ENCODE measurements around the gene SIGLEC11. TPM values are rescaled to one million over a fixed set of nuclear protein-coding genes. Genes with fewer than 3 reads are reported as not detected.

The SIGLEC11 gene
- total and polyA plus RNA-seq, 4 donors = 0.49 to 8.9 (median 3.3) TPM

DNA sequence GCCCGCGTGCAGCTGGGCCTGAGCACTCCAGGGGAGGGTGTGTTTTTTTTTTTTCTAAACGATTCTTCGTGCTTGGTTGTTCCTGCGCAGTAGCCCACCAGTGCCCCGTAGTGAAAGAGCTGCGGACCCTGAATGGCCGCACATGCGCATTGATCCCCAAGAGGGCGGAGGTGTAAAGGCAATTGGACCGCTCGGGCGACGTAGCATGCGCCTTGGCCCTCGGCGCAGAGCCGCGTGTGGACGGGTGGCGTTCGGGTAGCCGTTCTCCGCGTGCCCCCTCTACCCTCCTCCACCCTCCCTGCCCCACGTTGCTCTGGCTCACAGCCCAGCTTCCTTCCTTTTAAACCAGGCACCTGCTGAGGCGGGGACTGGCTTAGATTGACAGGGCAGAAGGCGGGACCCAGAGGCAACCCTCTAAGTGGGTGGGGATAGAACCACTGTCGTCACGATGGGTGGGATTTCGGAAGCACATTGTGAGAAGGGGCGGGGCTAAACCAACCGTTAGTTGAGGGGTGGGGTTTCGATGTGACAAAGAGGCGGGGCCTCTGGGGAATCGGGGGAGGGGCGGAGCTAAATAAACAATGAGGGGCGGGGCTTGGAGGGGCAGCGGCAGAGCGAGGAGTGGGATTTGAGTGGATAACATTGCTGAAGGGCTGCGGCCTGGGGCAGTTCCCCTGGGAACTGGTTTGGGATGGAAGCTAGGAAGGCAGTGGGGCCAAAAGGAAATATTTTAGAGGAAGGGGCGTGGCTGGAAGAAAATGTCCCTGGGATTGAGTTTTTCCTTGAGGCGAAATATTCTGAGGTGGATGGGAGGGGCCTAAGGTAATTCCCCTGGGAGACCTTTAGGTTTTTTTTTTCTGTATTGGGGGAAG lies 31.1 kb downstream of the SIGLEC11 start:
- WGBS = 3% methylated on average over 43 of the region's 43 CpGs
- peak; percentile 91 for DNase-seq (ENCODE audit: low spot score)
- H3K9ac ChIP-seq (ENCODE audit: low read depth in 1 of 2, low read length in 2 of 2) = peak overlapping the region; percentile 92

More for the DNA sequence above, 31.1 kb downstream of the SIGLEC11 start:
- Histone ChIP-seq H3K9me3 (ENCODE audit: control insufficient read depth in 4 of 4, low read length in 3 of 4) (no peaks in the 10 kb centered on the region), H3K4me1 (ENCODE audit: control insufficient read depth in 4 of 4, insufficient read depth in 4 of 4, low read length in 3 of 4) (peaks cover 6 to 34% (median 17%) of the 10 kb centered on the region in 4 donors), H3K4me3 (ENCODE audit: low read depth in 1 of 3, low read length in 3 of 3) (peak overlapping the region; percentile 92 to 97 (median 95)), H3K27ac (ENCODE audit: low read depth in 1 of 2, low read length in 2 of 2) (peak overlapping the region; percentile 93 to 96), H3K27me3 (ENCODE audit: control insufficient read depth in 4 of 4, insufficient read depth in 4 of 4, low read length in 3 of 4) (no peaks in the 10 kb centered on the region), H3K36me3 (ENCODE audit: control insufficient read depth in 4 of 4, insufficient read depth in 3 of 4, low read depth in 1 of 4, low read length in 3 of 4) (peaks cover 3 to 17% (median 7%) of the 10 kb centered on the region in 4 donors)
- TF ChIP-seq, protein P1, sequence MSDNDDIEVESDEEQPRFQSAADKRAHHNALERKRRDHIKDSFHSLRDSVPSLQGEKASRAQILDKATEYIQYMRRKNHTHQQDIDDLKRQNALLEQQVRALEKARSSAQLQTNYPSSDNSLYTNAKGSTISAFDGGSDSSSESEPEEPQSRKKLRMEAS (IDR thresholded peaks at IDR 0.05) = peak; percentile 79
- no peak for TF ChIP-seq HNF4A (conservative IDR thresholded peaks at IDR 0.05)
- TF ChIP-seq FOXA1 (IDR thresholded peaks at IDR 0.05) = no peak
- TF ChIP-seq RXRA (IDR thresholded peaks at IDR 0.05) = peak in 1 of 2 donors; percentile 5
- TF ChIP-seq, protein P2, sequence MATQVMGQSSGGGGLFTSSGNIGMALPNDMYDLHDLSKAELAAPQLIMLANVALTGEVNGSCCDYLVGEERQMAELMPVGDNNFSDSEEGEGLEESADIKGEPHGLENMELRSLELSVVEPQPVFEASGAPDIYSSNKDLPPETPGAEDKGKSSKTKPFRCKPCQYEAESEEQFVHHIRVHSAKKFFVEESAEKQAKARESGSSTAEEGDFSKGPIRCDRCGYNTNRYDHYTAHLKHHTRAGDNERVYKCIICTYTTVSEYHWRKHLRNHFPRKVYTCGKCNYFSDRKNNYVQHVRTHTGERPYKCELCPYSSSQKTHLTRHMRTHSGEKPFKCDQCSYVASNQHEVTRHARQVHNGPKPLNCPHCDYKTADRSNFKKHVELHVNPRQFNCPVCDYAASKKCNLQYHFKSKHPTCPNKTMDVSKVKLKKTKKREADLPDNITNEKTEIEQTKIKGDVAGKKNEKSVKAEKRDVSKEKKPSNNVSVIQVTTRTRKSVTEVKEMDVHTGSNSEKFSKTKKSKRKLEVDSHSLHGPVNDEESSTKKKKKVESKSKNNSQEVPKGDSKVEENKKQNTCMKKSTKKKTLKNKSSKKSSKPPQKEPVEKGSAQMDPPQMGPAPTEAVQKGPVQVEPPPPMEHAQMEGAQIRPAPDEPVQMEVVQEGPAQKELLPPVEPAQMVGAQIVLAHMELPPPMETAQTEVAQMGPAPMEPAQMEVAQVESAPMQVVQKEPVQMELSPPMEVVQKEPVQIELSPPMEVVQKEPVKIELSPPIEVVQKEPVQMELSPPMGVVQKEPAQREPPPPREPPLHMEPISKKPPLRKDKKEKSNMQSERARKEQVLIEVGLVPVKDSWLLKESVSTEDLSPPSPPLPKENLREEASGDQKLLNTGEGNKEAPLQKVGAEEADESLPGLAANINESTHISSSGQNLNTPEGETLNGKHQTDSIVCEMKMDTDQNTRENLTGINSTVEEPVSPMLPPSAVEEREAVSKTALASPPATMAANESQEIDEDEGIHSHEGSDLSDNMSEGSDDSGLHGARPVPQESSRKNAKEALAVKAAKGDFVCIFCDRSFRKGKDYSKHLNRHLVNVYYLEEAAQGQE (IDR thresholded peaks at IDR 0.05) = peak; percentile 79
- TF ChIP-seq, protein P3, sequence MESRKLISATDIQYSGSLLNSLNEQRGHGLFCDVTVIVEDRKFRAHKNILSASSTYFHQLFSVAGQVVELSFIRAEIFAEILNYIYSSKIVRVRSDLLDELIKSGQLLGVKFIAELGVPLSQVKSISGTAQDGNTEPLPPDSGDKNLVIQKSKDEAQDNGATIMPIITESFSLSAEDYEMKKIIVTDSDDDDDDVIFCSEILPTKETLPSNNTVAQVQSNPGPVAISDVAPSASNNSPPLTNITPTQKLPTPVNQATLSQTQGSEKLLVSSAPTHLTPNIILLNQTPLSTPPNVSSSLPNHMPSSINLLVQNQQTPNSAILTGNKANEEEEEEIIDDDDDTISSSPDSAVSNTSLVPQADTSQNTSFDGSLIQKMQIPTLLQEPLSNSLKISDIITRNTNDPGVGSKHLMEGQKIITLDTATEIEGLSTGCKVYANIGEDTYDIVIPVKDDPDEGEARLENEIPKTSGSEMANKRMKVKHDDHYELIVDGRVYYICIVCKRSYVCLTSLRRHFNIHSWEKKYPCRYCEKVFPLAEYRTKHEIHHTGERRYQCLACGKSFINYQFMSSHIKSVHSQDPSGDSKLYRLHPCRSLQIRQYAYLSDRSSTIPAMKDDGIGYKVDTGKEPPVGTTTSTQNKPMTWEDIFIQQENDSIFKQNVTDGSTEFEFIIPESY (IDR thresholded peaks at IDR 0.05) = peak; percentile 46
- TF ChIP-seq EGR1 (IDR thresholded peaks at IDR 0.05; ENCODE audit: low read depth in 2 of 2) = no peak
- peak; percentile 62 for TF ChIP-seq SP1 (IDR thresholded peaks at IDR 0.05)
- TF ChIP-seq, protein P4, sequence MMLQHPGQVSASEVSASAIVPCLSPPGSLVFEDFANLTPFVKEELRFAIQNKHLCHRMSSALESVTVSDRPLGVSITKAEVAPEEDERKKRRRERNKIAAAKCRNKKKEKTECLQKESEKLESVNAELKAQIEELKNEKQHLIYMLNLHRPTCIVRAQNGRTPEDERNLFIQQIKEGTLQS (IDR thresholded peaks at IDR 0.05) = no peak
- TF ChIP-seq RAD21 (IDR thresholded peaks at IDR 0.05) = no peak
- no peak for TF ChIP-seq HNF4G (IDR thresholded peaks at IDR 0.05)
- TF ChIP-seq GABPA (IDR thresholded peaks at IDR 0.05 in 1 of 2, conservative IDR thresholded peaks at IDR 0.05 in 1 of 2) = no peak
- TF ChIP-seq JUND (IDR thresholded peaks at IDR 0.05) = peak in 1 of 2 donors; percentile 8
- TF ChIP-seq NR2F2 (IDR thresholded peaks at IDR 0.05) = no peak
- TF ChIP-seq FOXA2 (IDR thresholded peaks at IDR 0.05) = no peak
- TF ChIP-seq TAF1 (conservative IDR thresholded peaks at IDR 0.05) = no peak
- TF ChIP-seq YY1 (IDR thresholded peaks at IDR 0.05) = no peak
- TF ChIP-seq, protein P5, sequence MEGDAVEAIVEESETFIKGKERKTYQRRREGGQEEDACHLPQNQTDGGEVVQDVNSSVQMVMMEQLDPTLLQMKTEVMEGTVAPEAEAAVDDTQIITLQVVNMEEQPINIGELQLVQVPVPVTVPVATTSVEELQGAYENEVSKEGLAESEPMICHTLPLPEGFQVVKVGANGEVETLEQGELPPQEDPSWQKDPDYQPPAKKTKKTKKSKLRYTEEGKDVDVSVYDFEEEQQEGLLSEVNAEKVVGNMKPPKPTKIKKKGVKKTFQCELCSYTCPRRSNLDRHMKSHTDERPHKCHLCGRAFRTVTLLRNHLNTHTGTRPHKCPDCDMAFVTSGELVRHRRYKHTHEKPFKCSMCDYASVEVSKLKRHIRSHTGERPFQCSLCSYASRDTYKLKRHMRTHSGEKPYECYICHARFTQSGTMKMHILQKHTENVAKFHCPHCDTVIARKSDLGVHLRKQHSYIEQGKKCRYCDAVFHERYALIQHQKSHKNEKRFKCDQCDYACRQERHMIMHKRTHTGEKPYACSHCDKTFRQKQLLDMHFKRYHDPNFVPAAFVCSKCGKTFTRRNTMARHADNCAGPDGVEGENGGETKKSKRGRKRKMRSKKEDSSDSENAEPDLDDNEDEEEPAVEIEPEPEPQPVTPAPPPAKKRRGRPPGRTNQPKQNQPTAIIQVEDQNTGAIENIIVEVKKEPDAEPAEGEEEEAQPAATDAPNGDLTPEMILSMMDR (IDR thresholded peaks at IDR 0.05; ENCODE audit: low read depth, low read length, missing input control) = peak; percentile 13

Measured in liver (tissue), 9 donors.